ENCODE data around the gene SCN8A. TPM values are rescaled to one million over a fixed set of nuclear protein-coding genes. Genes with fewer than 3 reads are reported as not detected.

SCN8A gene
- polyA plus RNA-seq, 5 donors = 1.1 to 1.4 (median 1.4) TPM

DNA sequence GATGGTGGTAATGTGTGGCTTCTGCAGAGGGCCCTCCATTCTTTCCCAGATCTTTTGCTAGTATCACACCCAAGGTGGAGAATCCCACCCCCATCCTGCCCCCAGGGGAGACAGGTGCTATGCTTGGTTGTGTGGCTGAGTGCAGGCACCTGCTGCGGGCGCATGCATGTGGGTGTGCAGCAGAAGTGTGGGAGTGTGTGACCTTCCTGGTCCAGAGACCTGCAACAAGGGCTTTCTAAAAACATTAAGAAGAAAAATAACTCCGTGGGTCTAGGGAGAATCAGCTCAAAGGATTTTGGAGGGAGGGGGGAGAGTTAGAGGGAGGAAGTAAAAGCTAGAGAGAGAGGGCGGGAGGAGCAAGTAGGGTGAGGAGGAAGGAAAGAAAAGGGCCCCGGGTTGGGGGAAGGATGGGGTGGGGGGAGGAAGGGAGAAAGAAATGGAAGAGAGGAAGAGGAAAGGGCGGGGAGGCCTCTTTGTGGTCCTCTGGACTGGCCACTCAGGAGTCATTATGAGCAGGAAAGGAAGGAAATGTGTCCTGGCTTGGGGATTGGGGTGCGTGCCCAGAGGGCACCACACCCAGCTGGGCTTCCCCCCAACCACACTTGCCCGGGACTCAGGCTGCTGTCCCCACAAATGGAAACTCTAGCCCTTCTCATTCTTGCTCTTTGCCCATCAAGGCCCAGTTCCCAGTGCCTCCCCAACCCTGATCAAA, 260.5 kb downstream of the SCN8A start:
- no peak for DNase-seq

- DNase-seq = no peak
These were observed 261.5 kb downstream of the SCN8A start for GRCh38 chr12:51852404-51853137.

DNA sequence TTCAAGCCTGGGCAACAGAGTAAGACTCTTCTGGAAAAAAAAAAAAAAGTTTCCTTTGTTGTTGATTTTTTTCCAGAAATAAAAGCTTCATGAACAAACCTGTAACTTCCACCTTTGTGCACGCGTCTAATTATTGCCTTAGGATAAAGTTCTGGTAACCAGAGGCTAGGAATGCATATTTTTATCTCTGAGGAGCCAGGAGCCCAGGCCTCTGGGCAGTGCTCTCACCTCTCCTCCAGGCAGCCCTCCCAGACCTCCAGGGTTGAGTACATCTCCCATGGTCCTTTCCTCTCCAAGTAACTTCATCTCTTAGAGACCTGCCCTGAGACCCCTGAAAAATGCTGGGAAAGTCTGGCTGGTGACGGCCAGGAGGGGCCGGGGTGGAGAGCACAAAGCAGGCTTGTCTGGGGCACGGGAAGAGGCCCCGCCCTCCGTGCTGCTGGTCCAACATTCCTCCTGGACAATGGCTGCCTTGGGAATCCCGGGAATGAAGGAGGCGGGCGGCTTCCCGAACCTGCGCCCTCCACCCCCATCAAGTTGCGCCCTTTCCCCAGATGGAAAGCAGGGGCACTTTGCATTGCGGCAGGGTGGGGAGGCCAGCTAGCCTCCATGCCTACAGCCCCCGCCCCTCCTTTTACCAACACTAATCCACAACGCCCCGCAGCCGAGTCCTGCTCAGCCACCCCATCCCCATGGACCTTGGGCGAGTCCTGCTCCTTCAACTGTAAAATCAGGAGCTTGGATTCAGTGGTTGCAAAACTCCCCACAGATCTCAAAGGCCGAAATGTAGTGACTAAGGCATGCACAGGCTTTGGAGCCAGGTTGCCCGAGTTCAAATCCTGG, 264.8 kb downstream of the SCN8A start:
- no peak for DNase-seq

GRCh38 chr12:51860986-51861385, 270.0 kb downstream of the SCN8A start:
- DNase-seq = no peak

Other genes with a start within 250 kb of the SCN8A start
- gene CELA1, start 244.6 kb upstream of the SCN8A start, polyA plus RNA-seq (ENCODE audit: insufficient read depth in 1 of 5, insufficient read length in 5 of 5, low replicate concordance in 1 of 5) = not detected
- gene GALNT6, start 199.8 kb upstream of the SCN8A start, polyA plus RNA-seq (ENCODE audit: insufficient read depth in 1 of 5, insufficient read length in 5 of 5, low replicate concordance in 1 of 5) = 1 to 10 TPM; 1.4 to 3.3 (median 2.0) TPM
- gene SLC4A8, start 166.4 kb upstream of the SCN8A start, polyA plus RNA-seq (ENCODE audit: insufficient read depth in 1 of 5, insufficient read length in 5 of 5, low replicate concordance in 1 of 5) = 1 to 10 TPM; 1.1 to 2.9 (median 1.7) TPM

Data from right lung (tissue), 5 donors.